ENCODE measurements around the gene ASB11.
"Not testable (repeated sequence)": the region's sequence is repeated elsewhere in the genome, so short reads cannot be mapped to it uniquely, and the experiment has no call there.

ASB11 gene

GRCh38 chrX:15277604-15278003 lies 37.8 kb downstream of the ASB11 start:
- H3K27me3 ChIP-seq = peaks cover 84% of the 10 kb centered on the region
- H3K4me2 ChIP-seq = no peak overlapping the region
- no peaks in the 10 kb centered on the region for H3K4me1 ChIP-seq
- no peak overlapping the region for H3K27ac ChIP-seq
- no peaks in the 10 kb centered on the region; the same call in 1 of the 2 replicates for H4K20me1 ChIP-seq
- no peaks in the 10 kb centered on the region for H3K36me3 ChIP-seq
- peaks cover 7% of the 10 kb centered on the region for H3K9me3 ChIP-seq
- TF ChIP-seq Cebpa-rat (IDR thresholded peaks at IDR 0.05) = no peak
- no peak overlapping the region for H3K9ac ChIP-seq
- H3K4me3 ChIP-seq = no peak overlapping the region

GRCh38 chrX:15274946-15275345 lies 40.5 kb downstream of the ASB11 start:
- Histone ChIP-seq H3K27me3 (peaks cover 87% of the 10 kb centered on the region), H3K27ac (no peak overlapping the region)

GRCh38 chrX:15273275-15273674 lies 42.2 kb downstream of the ASB11 start:
- H3K9me3 ChIP-seq, H3K9ac ChIP-seq, H4K20me1 ChIP-seq, H3K4me2 ChIP-seq, H3K4me1 ChIP-seq, H3K4me3 ChIP-seq, H3K36me3 ChIP-seq, H3K27ac ChIP-seq: not testable (repeated sequence)
- H3K27me3 ChIP-seq = peaks cover 87% of the 10 kb centered on the region

More at GRCh38 chrX:15274946-15275345, 40.5 kb downstream of the ASB11 start:
- peaks cover 7% of the 10 kb centered on the region for H3K9me3 ChIP-seq
- H4K20me1 ChIP-seq = no peaks in the 10 kb centered on the region; the same call in 1 of the 2 replicates
- H3K36me3 ChIP-seq = no peaks in the 10 kb centered on the region
- no peaks in the 10 kb centered on the region; the same call in 1 of the 2 replicates for H3K4me1 ChIP-seq
- no peak overlapping the region for H3K4me3 ChIP-seq
- TF ChIP-seq Cebpa-rat (IDR thresholded peaks at IDR 0.05) = no peak
- H3K4me2 ChIP-seq = no peak overlapping the region
- no peak overlapping the region for H3K9ac ChIP-seq

GRCh38 chrX:15271757-15272156 lies 43.7 kb downstream of the ASB11 start:
- Histone ChIP-seq H4K20me1 (no peaks in the 10 kb centered on the region; the same call in 1 of the 2 replicates), H3K4me2 (no peak overlapping the region), H3K27ac (no peak overlapping the region), H3K4me3 (no peak overlapping the region), H3K36me3 (no peaks in the 10 kb centered on the region), H3K27me3 (peaks cover 75% of the 10 kb centered on the region), H3K9ac (no peak overlapping the region), H3K9me3 (peaks cover 7% of the 10 kb centered on the region), H3K4me1 (no peaks in the 10 kb centered on the region; the same call in 1 of the 2 replicates)
- TF ChIP-seq Cebpa-rat (IDR thresholded peaks at IDR 0.05) = no peak

- Histone ChIP-seq H3K27ac (no peak within 1 kb of the TSS), H3K9ac (no peak within 1 kb of the TSS), H4K20me1 (no peaks in the 10 kb centered on the region; the same call in 1 of the 2 replicates), H3K27me3 (peaks cover 71% of the 10 kb centered on the region), H3K4me2 (no peak within 1 kb of the TSS), H3K9me3 (peaks cover 7% of the 10 kb centered on the region), H3K4me3 (no peak within 1 kb of the TSS), H3K4me1 (no peaks in the 10 kb centered on the region; the same call in 1 of the 2 replicates), H3K36me3 (no peaks in the 10 kb centered on the region)
- no peak for TF ChIP-seq Cebpa-rat (IDR thresholded peaks at IDR 0.05)
Measured at GRCh38 chrX:15269618-15270521, 45.6 kb downstream of the ASB11 start, which contains the start of gene ASB9. Gene ASB9, minus strand, starts transcription at chrX:15270083. Its CDS starts 209 bp downstream, at chrX:15269874.

- no peak overlapping the region for H3K27ac ChIP-seq
- H3K36me3 ChIP-seq = no peaks in the 10 kb centered on the region
- H3K4me2 ChIP-seq = no peak overlapping the region
- no peak overlapping the region for H3K9ac ChIP-seq
- no peaks in the 10 kb centered on the region; the same call in 1 of the 2 replicates for H3K4me1 ChIP-seq
- no peak for TF ChIP-seq Cebpa-rat (IDR thresholded peaks at IDR 0.05)
- no peaks in the 10 kb centered on the region; the same call in 1 of the 2 replicates for H4K20me1 ChIP-seq
- no peak overlapping the region for H3K4me3 ChIP-seq
- peaks cover 7% of the 10 kb centered on the region for H3K9me3 ChIP-seq
- H3K27me3 ChIP-seq = peaks cover 71% of the 10 kb centered on the region
Measured at GRCh38 chrX:15269120-15269519, 46.3 kb downstream of the ASB11 start.

GRCh38 chrX:15254852-15255251 lies 60.6 kb downstream of the ASB11 start:
- Histone ChIP-seq H3K4me2 (no peak overlapping the region), H4K20me1 (no peaks in the 10 kb centered on the region; the same call in 1 of the 2 replicates), H3K4me3 (no peak overlapping the region), H3K4me1 (no peaks in the 10 kb centered on the region), H3K36me3 (no peaks in the 10 kb centered on the region), H3K27me3 (peaks cover 79% of the 10 kb centered on the region), H3K9me3 (no peaks in the 10 kb centered on the region), H3K27ac (no peak overlapping the region), H3K9ac (no peak overlapping the region)
- TF ChIP-seq Cebpa-rat (IDR thresholded peaks at IDR 0.05) = no peak

GRCh38 chrX:15245896-15246295 lies 69.5 kb downstream of the ASB11 start:
- no peak overlapping the region for H3K27ac ChIP-seq
- no peak overlapping the region for H3K4me2 ChIP-seq
- H3K4me3 ChIP-seq = no peak overlapping the region
- no peak overlapping the region for H3K9ac ChIP-seq
- no peaks in the 10 kb centered on the region; the same call in 1 of the 2 replicates for H4K20me1 ChIP-seq
- no peaks in the 10 kb centered on the region for H3K36me3 ChIP-seq
- TF ChIP-seq Cebpa-rat (IDR thresholded peaks at IDR 0.05) = no peak
- H3K9me3 ChIP-seq = no peaks in the 10 kb centered on the region
- H3K4me1 ChIP-seq = no peaks in the 10 kb centered on the region
- H3K27me3 ChIP-seq = peaks cover 89% of the 10 kb centered on the region

GRCh38 chrX:15244421-15244820 lies 71.0 kb downstream of the ASB11 start:
- no peak overlapping the region for H3K27ac ChIP-seq
- H4K20me1 ChIP-seq = no peaks in the 10 kb centered on the region; the same call in 1 of the 2 replicates
- no peak overlapping the region for H3K9ac ChIP-seq
- H3K4me3 ChIP-seq = no peak overlapping the region
- no peaks in the 10 kb centered on the region for H3K36me3 ChIP-seq
- no peak overlapping the region for H3K4me2 ChIP-seq
- H3K9me3 ChIP-seq = no peaks in the 10 kb centered on the region
- no peaks in the 10 kb centered on the region for H3K4me1 ChIP-seq
- no peak for TF ChIP-seq Cebpa-rat (IDR thresholded peaks at IDR 0.05)
- peaks cover 83% of the 10 kb centered on the region for H3K27me3 ChIP-seq

- H3K4me2 ChIP-seq = no peak overlapping the region
- H3K9ac ChIP-seq = no peak overlapping the region
- no peak for TF ChIP-seq Cebpa-rat (IDR thresholded peaks at IDR 0.05)
- H3K36me3 ChIP-seq = no peaks in the 10 kb centered on the region
- no peak overlapping the region for H3K27ac ChIP-seq
- H3K9me3 ChIP-seq = no peaks in the 10 kb centered on the region
- H3K27me3 ChIP-seq = peaks cover 85% of the 10 kb centered on the region
- H3K4me1 ChIP-seq = no peaks in the 10 kb centered on the region
- no peak overlapping the region for H3K4me3 ChIP-seq
- H4K20me1 ChIP-seq = no peaks in the 10 kb centered on the region; the same call in 1 of the 2 replicates
Measured at GRCh38 chrX:15242899-15243555, 72.4 kb downstream of the ASB11 start.

Measured in BLaER1 (cell line).